Ishikawa (cell line): ENCODE measurements around the gene SLC37A1.

Experiments
- CEBPB ChIP-seq: IDR thresholded peaks from 2 replicates; pipeline ENCODE4 v1.6.1; 2012
- EGR1 ChIP-seq: IDR thresholded peaks from 2 replicates; pipeline ENCODE4 v1.6.1; 2012
- EP300 ChIP-seq: IDR thresholded peaks from 2 replicates; pipeline ENCODE4 v1.6.1; 2012; ENCODE audit warnings: borderline replicate concordance
- MAX ChIP-seq: IDR thresholded peaks from 2 replicates; pipeline ENCODE4 v1.6.1; 2012
- NFIC ChIP-seq: IDR thresholded peaks from 2 replicates; pipeline ENCODE4 v1.6.1; 2012
- TAF1 ChIP-seq: IDR thresholded peaks from 2 replicates; pipeline ENCODE4 v1.6.1; 2012; ENCODE audit warnings: low read depth, mild to moderate bottlenecking
- TEAD4 ChIP-seq: IDR thresholded peaks from 2 replicates; pipeline ENCODE4 v1.6.1; 2012

GRCh38 chr21:42499444-42500112 lies 14.1 kb upstream of the SLC37A1 start:
- TF ChIP-seq NFIC (no peak), TAF1 (no peak), EGR1 (no peak), EP300 (no peak), TEAD4 (no peak), MAX (no peak), CEBPB (no peak)
